Caco-2 (cell line): Measurements from ENCODE around the gene L3MBTL4. TPM values are rescaled to one million over a fixed set of nuclear protein-coding genes. Genes with fewer than 3 reads are reported as not detected.

Experiments
- BruUV-seq: library from RNA; stranded (reverse); fragments of 400-500 nt; replicated peaks from 2 replicates; lab custom pipeline; 2021; lab: Mats Ljungman, UMichigan
- CTCF ChIA-PET: fragments of 300-600 bp; sonication (Branson Sonifier 250); formaldehyde crosslinking; loops from one replicate; lab custom pipeline; 2022; ENCODE audit warnings: antibody characterized with exemption; lab: Charles Lee
- POLR2A ChIA-PET: fragments of 300-600 bp; sonication (Branson Sonifier 250); formaldehyde crosslinking; loops from one replicate; lab custom pipeline; 2022; ENCODE audit warnings: antibody characterized with exemption; lab: Charles Lee
- DNase-seq, 2 experiments: peaks; one replicate each; pipeline versions ENCODE4 v3.0.0 to v3.0.0-alpha.2; 2020 to 2022
- H3K27me3 ChIP-seq: replicated peaks from 2 replicates; pipeline ENCODE4 v1.6.0; 2011; ENCODE audit warnings: low read length; ENCODE audit not compliant: control insufficient read depth, insufficient read depth
- H3K36me3 ChIP-seq: 2 replicates; pipeline ENCODE4 v1.5.1; 2011; ENCODE audit warnings: low read length; ENCODE audit not compliant: control insufficient read depth, insufficient read depth
- H3K4me1 ChIP-seq: fragments of 250-450 bp; sonication (Bioruptor Pico); 2 replicates; pipeline ENCODE4 v1.5.1; 2020; ENCODE audit warnings: mild to moderate bottlenecking
- H3K4me3 ChIP-seq: 2 replicates; pipeline ENCODE4 v1.5.1; 2011; ENCODE audit warnings: low read depth, mild to moderate bottlenecking, control low read depth, low read length
- H3K9me3 ChIP-seq: fragments of 250-450 bp; sonication (Bioruptor Pico); 2 replicates; pipeline ENCODE4 v1.5.1; 2020; ENCODE audit warnings: mild to moderate bottlenecking, moderate library complexity
- H3K27ac Mint-ChIP-seq: one replicate; pipeline ENCODE4 v1.8.0; 2022; ENCODE audit warnings: mixed read lengths; ENCODE audit not compliant: unreplicated experiment
- H3K27me3 Mint-ChIP-seq: one replicate; pipeline ENCODE4 v1.8.0; 2022; ENCODE audit warnings: mixed read lengths; ENCODE audit not compliant: insufficient read depth, unreplicated experiment
- H3K36me3 Mint-ChIP-seq: one replicate; pipeline ENCODE4 v1.8.0; 2022; ENCODE audit warnings: mild to moderate bottlenecking, mixed read lengths; ENCODE audit not compliant: insufficient read depth, unreplicated experiment
- H3K4me1 Mint-ChIP-seq: one replicate; pipeline ENCODE4 v1.8.0; 2022; ENCODE audit warnings: low read depth, mixed read lengths; ENCODE audit not compliant: unreplicated experiment
- H3K4me3 Mint-ChIP-seq: one replicate; pipeline ENCODE4 v1.8.0; 2022; ENCODE audit warnings: mild to moderate bottlenecking, moderate library complexity, mixed read lengths; ENCODE audit not compliant: unreplicated experiment
- H3K9me3 Mint-ChIP-seq: one replicate; pipeline ENCODE4 v1.8.0; 2022; ENCODE audit warnings: mixed read lengths; ENCODE audit not compliant: unreplicated experiment
- intact Hi-C: fragments of 100-400 bp; cut with micrococcal nuclease; formaldehyde crosslinking; loops from one replicate; pipeline ENCODE4 v1.10.0; 2022; ENCODE audit not compliant: unreplicated experiment
- microRNA-seq: library from miRNA; unstranded; fragments of <30 nt; microRNA quantifications from one replicate; pipeline ENCODE4 v1.2.0, GENCODE V29; 2022
- total RNA-seq: library from RNA; stranded (reverse); gene quantifications from 2 replicates; pipeline ENCODE4 v1.2.3, GENCODE V29; 2022
- TF ChIP-seq, protein P1 (sequence below), 2 experiments: fragments of 200-600 bp in 1 of 2; IDR thresholded peaks; 1 replicate in 1 of 2; 2 replicates in 1 of 2; pipeline versions ENCODE4 v1.5.1 to v1.8.0; 2011 to 2022; ENCODE audit warnings: antibody characterized with exemption in 1 of 2, control low read depth in 1 of 2, inconsistent platforms in 1 of 2, low read depth in 1 of 2, low read length in 1 of 2, mild to moderate bottlenecking in 1 of 2, moderate library complexity in 1 of 2; ENCODE audit not compliant: insufficient read depth in 1 of 2, severe bottlenecking in 1 of 2, unreplicated experiment in 1 of 2

Gene L3MBTL4
- total RNA-seq, 1 experiment from 2014 or later, result 0.23 TPM

DNA sequence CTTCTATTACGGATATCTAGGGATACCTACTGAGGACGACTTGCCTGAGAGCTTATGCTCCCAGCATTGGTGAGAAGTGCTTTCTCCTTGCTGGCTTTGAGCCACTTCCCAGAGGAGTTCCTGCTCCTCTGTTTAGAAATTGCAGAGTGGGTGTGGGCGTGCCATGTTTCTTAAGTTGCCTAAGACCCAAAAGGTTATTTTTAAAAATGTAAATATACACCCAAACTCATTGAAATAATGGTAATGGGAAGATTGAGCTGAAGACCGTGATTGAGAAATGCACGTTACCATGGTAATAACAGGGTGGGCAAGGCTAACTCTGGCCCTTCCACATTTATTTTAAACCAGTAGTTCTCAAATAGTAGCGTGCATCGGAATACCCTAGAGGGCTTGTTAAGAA is 502.1 kb downstream of the L3MBTL4 start:
- Histone ChIP-seq H3K4me1 (no peaks in the 10 kb centered on the region), H3K4me3 (no peak overlapping the region), H3K27me3 (no peaks in the 10 kb centered on the region; the same call in 1 of the 2 replicates), H3K36me3 (no peaks in the 10 kb centered on the region), H3K9me3 (no peaks in the 10 kb centered on the region)
- H3K36me3 Mint-ChIP-seq, result no peaks in the 10 kb centered on the region
- H3K4me1 Mint-ChIP-seq, result no peaks in the 10 kb centered on the region
- no peak overlapping the region for H3K27ac Mint-ChIP-seq
- peaks cover 17% of the 10 kb centered on the region for H3K27me3 Mint-ChIP-seq
- POLR2A ChIA-PET, result no interaction called here
- DNase-seq, result no peak
- intact Hi-C loops, result no loop called here
- CTCF ChIA-PET, result no interaction called here
- TF ChIP-seq, protein P1, sequence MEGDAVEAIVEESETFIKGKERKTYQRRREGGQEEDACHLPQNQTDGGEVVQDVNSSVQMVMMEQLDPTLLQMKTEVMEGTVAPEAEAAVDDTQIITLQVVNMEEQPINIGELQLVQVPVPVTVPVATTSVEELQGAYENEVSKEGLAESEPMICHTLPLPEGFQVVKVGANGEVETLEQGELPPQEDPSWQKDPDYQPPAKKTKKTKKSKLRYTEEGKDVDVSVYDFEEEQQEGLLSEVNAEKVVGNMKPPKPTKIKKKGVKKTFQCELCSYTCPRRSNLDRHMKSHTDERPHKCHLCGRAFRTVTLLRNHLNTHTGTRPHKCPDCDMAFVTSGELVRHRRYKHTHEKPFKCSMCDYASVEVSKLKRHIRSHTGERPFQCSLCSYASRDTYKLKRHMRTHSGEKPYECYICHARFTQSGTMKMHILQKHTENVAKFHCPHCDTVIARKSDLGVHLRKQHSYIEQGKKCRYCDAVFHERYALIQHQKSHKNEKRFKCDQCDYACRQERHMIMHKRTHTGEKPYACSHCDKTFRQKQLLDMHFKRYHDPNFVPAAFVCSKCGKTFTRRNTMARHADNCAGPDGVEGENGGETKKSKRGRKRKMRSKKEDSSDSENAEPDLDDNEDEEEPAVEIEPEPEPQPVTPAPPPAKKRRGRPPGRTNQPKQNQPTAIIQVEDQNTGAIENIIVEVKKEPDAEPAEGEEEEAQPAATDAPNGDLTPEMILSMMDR (IDR thresholded peaks at IDR 0.05; ENCODE audit: insufficient read depth in 1 of 2, low read depth in 1 of 2, low read length in 1 of 2, severe bottlenecking in 1 of 2, unreplicated experiment in 1 of 2), result no peak
- H3K9me3 Mint-ChIP-seq, result no peaks in the 10 kb centered on the region
- no TSS peak for BruUV-seq
- no peak overlapping the region for H3K4me3 Mint-ChIP-seq

DNA sequence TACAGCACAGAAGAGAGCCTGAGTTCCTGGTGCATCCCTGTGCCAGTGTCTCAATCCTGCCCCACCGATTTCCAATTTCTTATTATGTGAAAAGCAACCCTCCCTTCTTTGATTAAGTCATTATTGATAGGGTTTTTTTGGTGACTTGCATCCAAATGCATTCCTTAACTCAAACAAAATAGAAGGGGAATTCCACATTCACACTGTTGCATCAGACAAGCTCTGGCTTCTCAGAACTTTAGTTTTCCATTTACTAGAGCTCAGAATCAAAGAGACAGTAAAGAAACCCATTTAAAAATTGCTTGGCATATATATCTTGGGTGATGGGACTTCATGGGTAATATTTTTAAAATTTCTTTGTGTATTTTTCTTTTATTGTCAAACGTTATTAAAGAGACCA is 505.6 kb downstream of the L3MBTL4 start:
- DNase-seq, result no peak
- Histone ChIP-seq H3K4me3 (no peak overlapping the region), H3K36me3 (no peaks in the 10 kb centered on the region), H3K27me3 (no peaks in the 10 kb centered on the region), H3K4me1 (no peaks in the 10 kb centered on the region), H3K9me3 (no peaks in the 10 kb centered on the region)
- H3K36me3 Mint-ChIP-seq, result no peaks in the 10 kb centered on the region
- H3K4me3 Mint-ChIP-seq, result no peak overlapping the region
- no peak overlapping the region for H3K27ac Mint-ChIP-seq
- no peaks in the 10 kb centered on the region for H3K9me3 Mint-ChIP-seq
- TF ChIP-seq, protein P1 (IDR thresholded peaks at IDR 0.05; ENCODE audit: insufficient read depth in 1 of 2, low read depth in 1 of 2, low read length in 1 of 2, severe bottlenecking in 1 of 2, unreplicated experiment in 1 of 2), result no peak
- intact Hi-C loops, result no loop called here
- ChIA-PET CTCF (interaction anchor here (0.7 kb wide), 1 partner anchor 217 kb away, joined by 4 read pairs; no protein-coding TSS in a partner anchor), POLR2A (no interaction called here)
- BruUV-seq, result no TSS peak
- no peaks in the 10 kb centered on the region for H3K4me1 Mint-ChIP-seq
- peaks cover 15% of the 10 kb centered on the region for H3K27me3 Mint-ChIP-seq

Small RNA genes lying within 50 kb of the gene (microRNA-seq; reads per million reads assigned to microRNA genes)
- not detected for gene MIR4317
